ENCODE results near the gene CCNI2.

GRCh38 chr5:132771503-132771998 lies 24.3 kb downstream of the CCNI2 start:
- TF ChIP-seq CTCF (IDR thresholded peaks at IDR 0.05) (no peak), SIN3A (IDR thresholded peaks at IDR 0.05; ENCODE audit: borderline replicate concordance, insufficient read depth, low read depth, low read length) (no peak)

Measured in Panc1 (cell line).